ENCODE results near the gene SLK.

GRCh38 chr10:104053201-104053600 is 86.3 kb downstream of the SLK start:
- TF ChIP-seq CTCF (IDR thresholded peaks at IDR 0.05; ENCODE audit: poor library complexity) (no peak), EZH2 (IDR thresholded peaks at IDR 0.05; ENCODE audit: borderline replicate concordance) (no peak), EZH2phosphoT487 (IDR thresholded peaks at IDR 0.05; ENCODE audit: low read depth, severe bottlenecking, unreplicated experiment) (no peak)
